Activated CD4-positive, alpha-beta memory T cell treated with anti-CD3 and anti-CD28 coated beads for 36 hours (primary cell): ENCODE results near the gene HTR3D. TPM values are rescaled to one million over a fixed set of nuclear protein-coding genes. Genes with fewer than 3 reads are reported as not detected.

Source experiments
- CTCF ChIA-PET: fragments of 350-600 bp; sonication (Branson Sonifier 250); formaldehyde crosslinking; loops from one replicate; lab custom pipeline; 2021; ENCODE audit warnings: antibody characterized with exemption, inconsistent platforms; lab: Charles Lee
- POLR2A ChIA-PET: fragments of 350-600 bp; sonication (Branson Sonifier 250); formaldehyde crosslinking; loops from one replicate; lab custom pipeline; 2021; ENCODE audit warnings: antibody characterized with exemption; lab: Charles Lee
- DNase-seq: peaks from one replicate; pipeline ENCODE4 v3.0.0-alpha.2; 2020
- H3K27ac Mint-ChIP-seq: one replicate; pipeline ENCODE4 v1.8.0; 2021; ENCODE audit warnings: mixed read lengths
- H3K27me3 Mint-ChIP-seq: one replicate; pipeline ENCODE4 v1.8.0; 2021; ENCODE audit warnings: mixed read lengths
- H3K36me3 Mint-ChIP-seq: one replicate; pipeline ENCODE4 v1.8.0; 2021; ENCODE audit warnings: mixed read lengths
- H3K4me1 Mint-ChIP-seq: one replicate; pipeline ENCODE4 v1.8.0; 2021; ENCODE audit warnings: low read depth, mixed read lengths
- H3K4me3 Mint-ChIP-seq: one replicate; pipeline ENCODE4 v1.8.0; 2021; ENCODE audit warnings: mild to moderate bottlenecking, mixed read lengths
- H3K9me3 Mint-ChIP-seq: one replicate; pipeline ENCODE4 v1.8.0; 2021; ENCODE audit warnings: mixed read lengths
- intact Hi-C: fragments of 100-400 bp; cut with micrococcal nuclease; formaldehyde crosslinking; loops from one replicate; pipeline ENCODE4 v1.15.1; 2023
- total RNA-seq, 2 experiments: library from RNA; stranded (reverse); gene quantifications; one replicate each; pipeline ENCODE4 v1.2.3, GENCODE V29; 2021

Gene HTR3D
- total RNA-seq, 2 experiments from 2014 or later = not detected

- Mint-ChIP-seq H3K36me3 (no peaks in the 10 kb centered on the region), H3K27ac (no peak overlapping the region), H3K4me1 (no peaks in the 10 kb centered on the region), H3K9me3 (no peaks in the 10 kb centered on the region), H3K27me3 (peaks cover 2% of the 10 kb centered on the region), H3K4me3 (no peak overlapping the region)
- intact Hi-C loops = no loop called here
- POLR2A ChIA-PET = no interaction called here
- no peak for DNase-seq
- CTCF ChIA-PET = no interaction called here
Observed at GRCh38 chr3:184078851-184079250, 47.3 kb downstream of the HTR3D start.

GRCh38 chr3:184081116-184081830, 49.7 kb downstream of the HTR3D start:
- ChIA-PET CTCF (no interaction called here), POLR2A (no interaction called here)
- peaks cover 2% of the 10 kb centered on the region for H3K27me3 Mint-ChIP-seq

GRCh38 chr3:184082034-184082433, 50.5 kb downstream of the HTR3D start:
- POLR2A ChIA-PET = no interaction called here
- no peak overlapping the region for H3K27ac Mint-ChIP-seq
- no peaks in the 10 kb centered on the region for H3K36me3 Mint-ChIP-seq
- H3K27me3 Mint-ChIP-seq = peaks cover 2% of the 10 kb centered on the region
- H3K4me3 Mint-ChIP-seq = no peak overlapping the region
- no peak for DNase-seq
- intact Hi-C loops = no loop called here
- CTCF ChIA-PET = no interaction called here
- peaks cover 14% of the 10 kb centered on the region for H3K9me3 Mint-ChIP-seq
- H3K4me1 Mint-ChIP-seq = peaks cover 6% of the 10 kb centered on the region

More at GRCh38 chr3:184081116-184081830, 49.7 kb downstream of the HTR3D start:
- H3K36me3 Mint-ChIP-seq = no peaks in the 10 kb centered on the region
- H3K4me3 Mint-ChIP-seq = no peak overlapping the region
- intact Hi-C loops = no loop called here
- H3K9me3 Mint-ChIP-seq = peaks cover 12% of the 10 kb centered on the region
- peaks cover 6% of the 10 kb centered on the region for H3K4me1 Mint-ChIP-seq
- H3K27ac Mint-ChIP-seq = no peak overlapping the region
- DNase-seq = no peak

- intact Hi-C loops = no loop called here
- ChIA-PET CTCF (no interaction called here), POLR2A (no interaction called here)
- Mint-ChIP-seq H3K9me3 (peaks cover 14% of the 10 kb centered on the region), H3K36me3 (no peaks in the 10 kb centered on the region), H3K27me3 (peaks cover 2% of the 10 kb centered on the region), H3K4me3 (no peak overlapping the region), H3K27ac (no peak overlapping the region), H3K4me1 (peaks cover 6% of the 10 kb centered on the region)
- DNase-seq = no peak
Observed at GRCh38 chr3:184082465-184082864, 50.9 kb downstream of the HTR3D start.

- Mint-ChIP-seq H3K4me1 (peaks cover 6% of the 10 kb centered on the region), H3K9me3 (peaks cover 14% of the 10 kb centered on the region), H3K4me3 (no peak overlapping the region), H3K36me3 (no peaks in the 10 kb centered on the region), H3K27me3 (no peaks in the 10 kb centered on the region), H3K27ac (no peak overlapping the region)
- no peak for DNase-seq
- CTCF ChIA-PET = no interaction called here
- intact Hi-C loops = no loop called here
- POLR2A ChIA-PET = no interaction called here
Observed at GRCh38 chr3:184085389-184085852, 53.9 kb downstream of the HTR3D start.

Other genes starting within 250 kb of the HTR3D start
- gene MAP6D1, start 206.2 kb upstream of the HTR3D start, total RNA-seq = under 1 TPM; 0.70 to 1.00 TPM
- 10 to 100 TPM; 77.1 to 84.1 TPM for gene PARL, start 146.9 kb upstream of the HTR3D start, total RNA-seq
- gene ABCC5, start 13.9 kb upstream of the HTR3D start, total RNA-seq = 10 to 100 TPM; 13.3 to 15.6 TPM
- not detected for gene HTR3C, start 21.3 kb downstream of the HTR3D start, total RNA-seq
- gene HTR3E, start 65.3 kb downstream of the HTR3D start, total RNA-seq = not detected
- 10 to 100 TPM; 49.6 to 51.5 TPM for gene EIF2B5, start 103.6 kb downstream of the HTR3D start, total RNA-seq
- gene DVL3, start 123.6 kb downstream of the HTR3D start, total RNA-seq = 10 to 100 TPM; 28.5 to 32.4 TPM
- gene AP2M1, start 143.1 kb downstream of the HTR3D start, total RNA-seq = 100 to 1,000 TPM; 218 to 221 TPM
- gene ABCF3, start 154.5 kb downstream of the HTR3D start, total RNA-seq = 10 to 100 TPM; 41.2 to 48.7 TPM
- gene VWA5B2, start 197.8 kb downstream of the HTR3D start, total RNA-seq = not detected
- 10 to 100 TPM; 31.6 to 34.1 TPM for gene ALG3, start 217.2 kb downstream of the HTR3D start, total RNA-seq
- 1 to 10 TPM; 3.5 to 4.4 TPM for gene EEF1AKMT4, start 217.9 kb downstream of the HTR3D start, total RNA-seq
- under 1 TPM; 0.21 to 0.51 TPM for gene CAMK2N2, start 229.8 kb downstream of the HTR3D start, total RNA-seq
- not detected for gene ECE2, start 244.3 kb downstream of the HTR3D start, total RNA-seq